ENCODE data around the gene PROSER3. TPM values are rescaled to one million over a fixed set of nuclear protein-coding genes. Genes with fewer than 3 reads are reported as not detected.

PROSER3 gene
- total and polyA plus RNA-seq, 2 of the 13 experiments (the other 11 are each of a cell fraction or from before 2014, with no cell fraction given) = 5.1 to 5.7 TPM

GRCh38 chr19:35716801-35717664 lies 40.9 kb upstream of the PROSER3 start (continued):
- TF ChIP-seq ZNF687 (CRISPR knock-in tag; IDR thresholded peaks at IDR 0.05) (peak; percentile 88), CBX5 (CRISPR knock-in tag; IDR thresholded peaks at IDR 0.05; ENCODE audit: borderline replicate concordance) (no peak), ZNF737 (CRISPR knock-in tag; IDR thresholded peaks at IDR 0.05; ENCODE audit: borderline replicate concordance) (no peak), NFYC (CRISPR knock-in tag; IDR thresholded peaks at IDR 0.05) (no peak), ERF (CRISPR knock-in tag; IDR thresholded peaks at IDR 0.05) (peak; percentile 64), MEIS2 (CRISPR knock-in tag; IDR thresholded peaks at IDR 0.05) (peak; percentile 50; the same call in 1 of the 2 replicates), ZBTB26 (CRISPR knock-in tag; IDR thresholded peaks at IDR 0.05; ENCODE audit: borderline replicate concordance) (0 out of 2 replicates have a peak, but pooled peaks have one; percentile 4), ZNF17 (CRISPR knock-in tag; IDR thresholded peaks at IDR 0.05) (no peak), EEA1 (CRISPR knock-in tag; IDR thresholded peaks at IDR 0.05; ENCODE audit: borderline replicate concordance) (no peak), PLRG1 (conservative IDR thresholded peaks at IDR 0.05) (no peak), TMF1 (CRISPR knock-in tag; IDR thresholded peaks at IDR 0.05; ENCODE audit: low read depth) (0 out of 2 replicates have a peak, but pooled peaks have one; percentile 17), SETDB1 (CRISPR knock-in tag; IDR thresholded peaks at IDR 0.05; ENCODE audit: borderline replicate concordance) (no peak), GABPA (IDR thresholded peaks at IDR 0.05; ENCODE audit: low read depth, low read length) (peak; percentile 61; the same call in 1 of the 2 replicates), GABPA (CRISPR knock-in tag; IDR thresholded peaks at IDR 0.05; ENCODE audit: low read depth) (peak; percentile 88), JUND (CRISPR knock-in tag; IDR thresholded peaks at IDR 0.05) (peak; percentile 20; the same call in 1 of the 2 replicates), STAT5B (CRISPR knock-in tag; IDR thresholded peaks at IDR 0.05) (no peak), SAFB2 (CRISPR knock-in tag; IDR thresholded peaks at IDR 0.05; ENCODE audit: borderline replicate concordance, low read depth) (peak; percentile 8; the same call in 1 of the 2 replicates), POGZ (CRISPR knock-in tag; IDR thresholded peaks at IDR 0.05) (peak; percentile 52; the same call in 1 of the 2 replicates), ZBTB7B (CRISPR knock-in tag; IDR thresholded peaks at IDR 0.05) (peak; percentile 19; the same call in 1 of the 2 replicates), DNMT3B (CRISPR knock-in tag; conservative IDR thresholded peaks at IDR 0.05) (no peak), HDAC2 (CRISPR knock-in tag; IDR thresholded peaks at IDR 0.05) (no peak; the same call in none of the 2 replicates)
- TF ChIP-seq, protein P1, sequence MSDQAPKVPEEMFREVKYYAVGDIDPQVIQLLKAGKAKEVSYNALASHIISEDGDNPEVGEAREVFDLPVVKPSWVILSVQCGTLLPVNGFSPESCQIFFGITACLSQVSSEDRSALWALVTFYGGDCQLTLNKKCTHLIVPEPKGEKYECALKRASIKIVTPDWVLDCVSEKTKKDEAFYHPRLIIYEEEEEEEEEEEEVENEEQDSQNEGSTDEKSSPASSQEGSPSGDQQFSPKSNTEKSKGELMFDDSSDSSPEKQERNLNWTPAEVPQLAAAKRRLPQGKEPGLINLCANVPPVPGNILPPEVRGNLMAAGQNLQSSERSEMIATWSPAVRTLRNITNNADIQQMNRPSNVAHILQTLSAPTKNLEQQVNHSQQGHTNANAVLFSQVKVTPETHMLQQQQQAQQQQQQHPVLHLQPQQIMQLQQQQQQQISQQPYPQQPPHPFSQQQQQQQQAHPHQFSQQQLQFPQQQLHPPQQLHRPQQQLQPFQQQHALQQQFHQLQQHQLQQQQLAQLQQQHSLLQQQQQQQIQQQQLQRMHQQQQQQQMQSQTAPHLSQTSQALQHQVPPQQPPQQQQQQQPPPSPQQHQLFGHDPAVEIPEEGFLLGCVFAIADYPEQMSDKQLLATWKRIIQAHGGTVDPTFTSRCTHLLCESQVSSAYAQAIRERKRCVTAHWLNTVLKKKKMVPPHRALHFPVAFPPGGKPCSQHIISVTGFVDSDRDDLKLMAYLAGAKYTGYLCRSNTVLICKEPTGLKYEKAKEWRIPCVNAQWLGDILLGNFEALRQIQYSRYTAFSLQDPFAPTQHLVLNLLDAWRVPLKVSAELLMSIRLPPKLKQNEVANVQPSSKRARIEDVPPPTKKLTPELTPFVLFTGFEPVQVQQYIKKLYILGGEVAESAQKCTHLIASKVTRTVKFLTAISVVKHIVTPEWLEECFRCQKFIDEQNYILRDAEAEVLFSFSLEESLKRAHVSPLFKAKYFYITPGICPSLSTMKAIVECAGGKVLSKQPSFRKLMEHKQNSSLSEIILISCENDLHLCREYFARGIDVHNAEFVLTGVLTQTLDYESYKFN (CRISPR knock-in tag; conservative IDR thresholded peaks at IDR 0.05) = peak; percentile 21; the same call in 1 of the 2 replicates

All from HepG2 (cell line).